HG03520 (cell line): ENCODE results near the gene SNAP47.

ENCODE experiments used
- ATAC-seq: cut with Tn5 transposase; IDR thresholded peaks from one replicate; pipeline ENCODE4 v1.9.1; 2021; ENCODE audit warnings: mild to moderate bottlenecking, moderate library complexity; ENCODE audit not compliant: unreplicated experiment

The SNAP47 gene

DNA sequence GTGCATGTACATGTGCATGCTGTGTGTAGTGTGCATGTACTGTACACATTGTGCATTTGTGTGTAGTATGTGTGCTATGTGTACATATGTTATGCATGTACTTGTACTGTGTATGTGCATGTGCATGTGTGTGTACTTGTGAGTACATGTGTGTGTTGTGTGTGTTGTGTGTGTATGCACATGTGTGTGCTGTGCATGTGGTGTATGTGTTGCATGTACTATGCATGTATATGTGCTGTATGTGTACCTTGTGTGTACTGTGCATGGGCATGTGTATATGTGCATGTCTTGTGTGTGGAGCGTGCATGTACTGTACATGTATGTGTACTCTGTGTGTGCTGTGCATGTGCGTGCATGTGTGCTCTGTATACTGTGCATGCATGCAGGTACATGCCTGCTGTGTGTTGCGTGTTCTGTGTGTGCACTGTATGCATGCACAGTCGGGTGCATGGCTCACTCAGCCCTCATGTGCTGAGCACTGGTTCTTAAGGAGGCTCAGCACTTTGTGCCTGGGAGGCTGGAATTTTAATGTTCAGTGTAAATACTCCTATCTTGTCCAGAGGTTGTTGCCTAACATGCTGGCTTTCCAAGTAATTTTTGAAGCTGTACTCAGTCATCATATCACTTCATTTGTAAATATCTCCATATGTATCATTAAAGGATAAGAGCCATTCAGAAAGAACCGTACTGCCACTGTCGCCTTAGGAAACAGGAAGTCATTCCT lies 32.3 kb downstream of the SNAP47 start:
- no peak for ATAC-seq

- ATAC-seq = no peak
These were observed 32.8 kb downstream of the SNAP47 start for GRCh38 chr1:227768125-227768439.

DNA sequence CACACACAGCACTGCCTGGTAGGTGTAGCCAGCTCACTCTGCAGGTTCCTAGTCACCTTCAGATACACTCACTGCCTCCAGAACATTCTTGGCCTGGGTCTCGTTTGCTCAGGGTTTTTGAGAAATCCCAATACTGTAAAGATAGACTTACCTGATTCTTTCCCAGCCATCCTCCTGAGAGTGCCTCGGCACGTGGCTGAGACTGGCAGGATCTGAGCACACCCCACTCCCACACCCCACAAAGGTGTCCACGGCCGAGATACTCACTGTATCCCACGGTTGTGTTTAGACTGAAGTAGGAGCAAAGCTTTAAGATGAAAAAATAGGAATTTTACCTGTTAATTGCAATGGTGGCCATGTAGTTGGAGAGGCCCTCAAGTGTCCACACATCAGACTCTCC lies 33.4 kb downstream of the SNAP47 start:
- ATAC-seq = no peak

DNA sequence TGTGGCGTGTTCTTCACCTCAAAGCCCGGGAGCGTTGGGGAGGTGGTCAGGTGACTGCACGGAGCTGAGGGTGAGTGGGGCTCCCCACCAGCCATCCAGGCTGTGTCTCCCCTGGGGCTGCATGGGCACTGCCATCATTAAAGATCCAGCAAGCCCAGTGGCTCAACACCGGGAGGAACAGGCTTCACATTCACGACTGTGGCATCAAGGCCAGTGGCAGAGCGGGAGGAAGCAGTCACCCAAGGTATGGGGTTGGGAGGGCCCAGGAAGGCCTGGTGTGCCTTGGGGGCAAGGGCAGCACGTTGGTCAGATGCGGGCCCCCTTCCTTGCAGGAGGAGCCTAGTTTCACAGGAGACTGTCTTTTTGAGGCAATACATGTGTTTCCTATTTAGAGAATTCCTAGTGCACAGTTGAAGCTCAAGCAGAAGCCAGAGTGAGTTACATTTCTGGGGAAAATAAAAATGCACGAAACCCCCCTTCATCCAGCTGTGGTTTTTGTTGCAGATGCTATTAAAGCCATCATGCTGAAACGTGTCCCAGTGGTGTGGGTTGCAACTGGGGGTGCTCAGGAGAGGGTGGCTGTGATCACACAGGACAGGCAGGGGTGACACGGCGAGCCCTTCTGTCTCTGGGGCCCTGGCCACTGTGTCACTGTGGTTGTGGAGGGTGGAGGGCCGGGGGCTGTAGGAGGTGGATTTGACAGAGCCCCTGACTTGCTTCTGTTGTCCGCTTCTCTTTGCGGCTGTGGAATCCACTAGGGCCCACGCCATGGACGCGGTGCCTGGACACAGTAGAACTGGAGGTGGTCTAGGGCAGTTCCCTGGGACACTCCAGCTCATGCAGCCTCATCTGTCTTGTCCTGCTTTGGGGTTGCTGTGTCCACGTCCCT lies 34.1 kb downstream of the SNAP47 start:
- ATAC-seq = no peak

DNA sequence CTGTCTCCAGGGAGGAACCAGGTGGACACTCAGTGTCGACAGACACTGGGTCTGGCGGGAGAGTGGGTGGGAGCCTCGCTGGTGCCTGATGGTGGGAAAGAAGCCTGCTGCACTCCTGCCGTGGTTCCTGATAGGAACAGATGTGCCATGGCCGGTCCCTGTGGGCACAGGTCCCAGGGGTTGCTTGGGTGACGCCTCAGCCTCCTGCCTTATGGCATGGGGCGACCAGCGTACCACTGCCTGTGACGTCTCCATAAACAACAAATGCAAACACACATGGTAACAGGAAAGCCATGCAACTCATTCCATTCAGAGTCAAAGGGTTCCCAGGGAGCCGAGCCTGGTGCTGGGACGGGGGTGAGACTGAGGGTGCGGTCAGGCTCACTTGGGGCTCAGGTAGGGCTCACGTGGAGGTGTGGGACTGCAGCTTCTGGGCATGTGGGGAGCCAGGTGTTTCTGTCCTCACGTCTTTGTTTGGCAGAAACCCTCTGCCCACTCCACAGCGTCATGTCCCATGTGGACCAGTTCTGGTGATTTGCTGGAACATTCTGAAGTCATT lies 34.8 kb downstream of the SNAP47 start:
- ATAC-seq = no peak

DNA sequence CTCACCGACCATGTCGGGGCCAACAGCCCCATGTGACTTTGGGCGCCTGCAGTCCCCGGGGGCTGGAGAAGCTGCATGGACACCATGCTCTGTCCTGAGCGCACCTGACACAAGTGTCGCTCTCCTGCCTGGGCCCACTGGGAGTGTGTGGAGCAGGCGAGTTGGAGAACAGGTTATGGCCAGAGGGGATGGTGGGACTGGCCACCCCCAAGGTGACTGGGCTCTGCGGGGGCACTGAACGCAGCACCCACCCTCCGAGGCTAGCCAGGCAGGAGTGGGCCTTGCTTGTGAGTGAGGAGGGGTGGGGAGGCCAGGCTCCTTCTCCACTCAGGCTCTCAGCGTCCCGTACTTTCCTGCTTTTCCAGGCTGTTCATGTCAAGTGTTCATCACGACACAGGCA lies 35.6 kb downstream of the SNAP47 start:
- ATAC-seq = no peak

DNA sequence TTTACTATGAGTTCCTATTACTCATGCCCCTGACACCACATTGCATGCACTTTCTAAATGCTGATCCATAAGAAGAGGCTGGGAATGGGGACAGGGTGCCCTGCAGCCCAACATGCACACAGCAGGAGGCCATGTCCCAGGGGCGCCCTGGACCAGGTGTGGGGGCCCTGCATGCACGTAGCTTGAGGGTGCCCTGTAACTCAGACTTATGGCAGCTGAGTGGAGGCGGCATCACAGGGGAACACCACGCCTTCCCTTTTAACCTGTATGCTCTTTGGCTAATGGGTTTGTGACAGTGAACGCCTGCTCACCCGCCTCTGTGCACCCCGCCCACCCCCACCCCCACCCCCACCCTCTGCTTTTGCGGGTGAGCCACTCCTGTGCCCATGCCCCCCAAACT lies 36.1 kb downstream of the SNAP47 start:
- ATAC-seq = no peak

DNA sequence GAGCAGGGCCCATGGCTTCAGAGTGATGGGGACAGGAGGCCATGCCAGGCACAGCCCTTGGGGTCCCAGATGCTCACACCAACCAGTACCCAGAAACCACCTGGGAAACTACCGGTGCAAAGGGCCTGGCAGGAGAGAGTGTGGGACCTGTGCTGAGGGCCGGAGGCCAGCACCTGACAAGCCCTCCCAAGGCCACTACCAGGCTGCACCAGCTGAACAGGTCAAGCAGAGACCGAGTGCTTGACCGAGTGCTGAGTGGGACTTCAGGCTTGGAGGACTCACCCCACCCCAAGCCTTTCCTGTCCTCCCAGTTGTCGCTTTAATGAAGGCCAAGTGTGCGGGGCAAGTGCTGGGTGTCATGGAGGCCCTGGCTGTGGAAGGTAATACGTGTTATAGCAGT lies 36.5 kb downstream of the SNAP47 start:
- ATAC-seq = no peak

GRCh38 chr1:227773558-227773957 lies 38.3 kb downstream of the SNAP47 start:
- ATAC-seq = no peak

DNA sequence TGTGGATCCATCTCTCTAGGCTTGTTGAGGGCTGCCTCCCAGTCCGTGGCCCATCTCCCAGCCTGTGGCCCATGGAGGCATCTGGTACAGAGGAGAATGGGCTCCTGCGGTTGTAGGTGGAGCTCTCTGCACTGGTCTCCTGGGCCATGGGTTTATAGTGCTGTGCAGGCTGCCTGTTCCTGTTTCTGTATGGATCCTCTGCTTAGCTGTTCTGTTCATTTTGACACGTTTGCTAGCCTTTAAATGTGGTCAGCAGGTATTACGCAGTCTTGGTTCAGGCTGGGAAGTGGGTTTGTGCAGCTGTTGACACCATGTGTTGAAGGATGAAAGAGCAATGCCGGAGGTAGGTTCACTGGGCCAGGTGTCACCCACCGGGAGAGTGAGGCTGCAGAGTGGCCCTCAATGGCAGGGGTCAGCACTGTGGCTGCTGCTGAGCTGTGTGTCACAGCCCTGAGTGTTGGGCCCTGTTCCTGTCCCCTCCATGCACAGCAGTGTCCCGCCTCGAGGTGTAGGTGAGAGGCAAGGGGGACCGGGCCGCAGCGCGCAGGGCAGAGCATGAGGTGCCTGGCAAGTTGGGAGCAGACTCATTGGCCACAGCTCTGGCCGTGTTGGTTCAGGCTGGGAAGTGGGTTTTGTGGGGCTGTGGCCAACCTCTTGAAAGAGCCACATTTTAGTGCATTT lies 39.0 kb downstream of the SNAP47 start:
- ATAC-seq = no peak

- ATAC-seq = no peak
These were observed 39.8 kb downstream of the SNAP47 start for GRCh38 chr1:227774821-227775661.

GRCh38 chr1:227775841-227776240 lies 40.6 kb downstream of the SNAP47 start:
- no peak for ATAC-seq

GRCh38 chr1:227776331-227776771 lies 41.1 kb downstream of the SNAP47 start:
- ATAC-seq = no peak

DNA sequence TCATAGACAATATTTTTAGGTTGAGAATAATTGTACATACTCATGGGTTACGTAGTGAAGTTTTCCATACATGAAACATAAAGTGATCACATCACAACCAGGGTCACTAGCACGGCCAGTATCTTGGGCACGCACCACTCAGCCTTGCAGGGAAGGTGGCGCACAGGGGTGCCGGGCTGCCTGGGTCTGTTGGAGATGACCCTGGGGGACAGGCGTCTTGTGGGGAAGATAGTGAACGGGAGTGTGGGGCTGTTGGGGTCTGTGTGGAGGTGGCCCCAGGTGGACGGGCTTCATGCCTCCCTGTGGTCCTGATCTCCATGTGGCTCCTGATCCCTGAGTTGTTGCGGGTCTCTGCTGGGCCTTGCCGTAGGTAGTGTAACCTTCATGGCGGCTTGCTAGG lies 41.9 kb downstream of the SNAP47 start:
- no peak for ATAC-seq

- no peak for ATAC-seq
These were observed 42.4 kb downstream of the SNAP47 start for GRCh38 chr1:227777646-227778045.

DNA sequence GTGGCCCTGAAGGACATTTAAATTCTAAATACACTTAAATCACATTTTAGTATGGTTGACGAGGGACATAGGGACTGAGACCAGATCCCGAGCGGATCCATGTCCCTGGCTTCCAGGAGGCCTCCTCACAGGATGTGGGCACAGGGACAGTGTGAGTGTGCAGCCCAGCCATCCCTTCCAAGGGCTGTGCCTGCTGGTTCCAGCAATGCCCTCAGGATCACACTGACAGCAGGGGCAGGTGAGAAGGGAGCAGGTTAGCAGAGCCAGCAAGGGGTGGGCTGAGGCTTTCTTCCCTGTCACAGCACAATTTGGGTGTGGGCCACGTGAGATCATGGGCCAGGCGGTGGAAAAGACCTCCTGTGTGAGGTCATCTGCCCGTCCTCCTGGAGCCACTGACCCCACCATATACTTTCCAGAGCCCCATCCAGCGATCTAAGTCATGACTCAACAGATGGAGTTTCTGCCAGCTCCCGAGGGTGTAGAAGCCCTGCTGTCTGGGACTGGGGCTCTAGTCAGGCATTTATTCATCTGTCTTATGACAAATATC lies 43.2 kb downstream of the SNAP47 start:
- ATAC-seq = no peak

GRCh38 chr1:227779021-227779441 lies 43.8 kb downstream of the SNAP47 start:
- ATAC-seq = no peak

GRCh38 chr1:227779685-227780084 lies 44.5 kb downstream of the SNAP47 start:
- ATAC-seq = no peak

- no peak for ATAC-seq
These were observed 45.1 kb downstream of the SNAP47 start for GRCh38 chr1:227780101-227781044.
